ENCODE measurements around the gene TTYH1.

DNA sequence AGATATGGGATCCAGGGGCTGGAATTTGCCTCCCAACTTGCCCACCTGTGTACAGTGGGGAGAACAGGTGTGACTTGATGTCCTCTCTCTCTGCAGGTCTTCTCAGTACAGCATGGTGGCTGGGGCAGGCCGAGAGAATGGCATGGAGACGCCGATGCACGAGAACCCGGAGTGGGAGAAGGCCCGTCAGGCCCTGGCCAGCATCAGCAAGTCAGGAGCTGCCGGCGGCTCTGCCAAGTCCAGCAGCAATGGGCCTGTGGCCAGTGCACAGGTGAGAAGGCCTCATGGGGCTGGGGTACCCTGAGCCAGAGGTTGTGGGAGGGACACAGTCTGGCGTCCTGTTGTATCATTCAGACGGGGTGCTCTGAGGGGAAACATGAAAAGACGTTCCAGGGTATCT is 36.7 kb downstream of the TTYH1 start:
- TF ChIP-seq, protein P1, sequence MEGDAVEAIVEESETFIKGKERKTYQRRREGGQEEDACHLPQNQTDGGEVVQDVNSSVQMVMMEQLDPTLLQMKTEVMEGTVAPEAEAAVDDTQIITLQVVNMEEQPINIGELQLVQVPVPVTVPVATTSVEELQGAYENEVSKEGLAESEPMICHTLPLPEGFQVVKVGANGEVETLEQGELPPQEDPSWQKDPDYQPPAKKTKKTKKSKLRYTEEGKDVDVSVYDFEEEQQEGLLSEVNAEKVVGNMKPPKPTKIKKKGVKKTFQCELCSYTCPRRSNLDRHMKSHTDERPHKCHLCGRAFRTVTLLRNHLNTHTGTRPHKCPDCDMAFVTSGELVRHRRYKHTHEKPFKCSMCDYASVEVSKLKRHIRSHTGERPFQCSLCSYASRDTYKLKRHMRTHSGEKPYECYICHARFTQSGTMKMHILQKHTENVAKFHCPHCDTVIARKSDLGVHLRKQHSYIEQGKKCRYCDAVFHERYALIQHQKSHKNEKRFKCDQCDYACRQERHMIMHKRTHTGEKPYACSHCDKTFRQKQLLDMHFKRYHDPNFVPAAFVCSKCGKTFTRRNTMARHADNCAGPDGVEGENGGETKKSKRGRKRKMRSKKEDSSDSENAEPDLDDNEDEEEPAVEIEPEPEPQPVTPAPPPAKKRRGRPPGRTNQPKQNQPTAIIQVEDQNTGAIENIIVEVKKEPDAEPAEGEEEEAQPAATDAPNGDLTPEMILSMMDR (IDR thresholded peaks at IDR 0.05) = no peak
- no peak for TF ChIP-seq POLR2A (IDR thresholded peaks at IDR 0.05)
